Neural cell (in vitro differentiated cells): Measurements from ENCODE around the gene FGGY. TPM values are rescaled to one million over a fixed set of nuclear protein-coding genes. Genes with fewer than 3 reads are reported as not detected.

Experiments used
- H2AFZ ChIP-seq: fragments of 200-600, 300-800 bp; sonication (generic), shearing (Covaris generic); 2 replicates; pipeline ENCODE4 v1.6.0; 2014; ENCODE audit warnings: low read depth, mild to moderate bottlenecking, antibody characterized with exemption, low read length, moderate library complexity
- H3F3A ChIP-seq: fragments of 200-600 bp; shearing (Covaris generic); 2 replicates; pipeline ENCODE4 v1.6.1; 2016; ENCODE audit warnings: mild to moderate bottlenecking, moderate library complexity, mixed read lengths, antibody characterized with exemption, low read length; ENCODE audit not compliant: insufficient read depth, poor library complexity, severe bottlenecking
- H3K27ac ChIP-seq: fragments of 200-600, 300-800 bp; sonication (generic), shearing (Covaris generic); 2 replicates; pipeline ENCODE4 v1.5.1; 2014; ENCODE audit warnings: mild to moderate bottlenecking, low read length, moderate library complexity
- H3K27me3 ChIP-seq: fragments of 300-800, 200-600 bp; sonication (generic), shearing (Covaris generic); 2 replicates; pipeline ENCODE4 v1.6.0; 2014; ENCODE audit warnings: mild to moderate bottlenecking, low read depth, low read length, moderate library complexity; ENCODE audit not compliant: insufficient read depth
- H3K36me3 ChIP-seq: fragments of 300-800, 200-600 bp; sonication (generic), shearing (Covaris generic); 2 replicates; pipeline ENCODE4 v1.5.1; 2014; ENCODE audit warnings: mild to moderate bottlenecking, antibody characterized with exemption, low read length, moderate library complexity; ENCODE audit not compliant: insufficient read depth
- H3K4me2 ChIP-seq: fragments of 300-800, 200-600 bp; sonication (generic), shearing (Covaris generic); 2 replicates; pipeline ENCODE4 v1.6.0; 2014; ENCODE audit warnings: mild to moderate bottlenecking, low read length
- H3K4me3 ChIP-seq: fragments of 300-800, 200-600 bp; sonication (generic), shearing (Covaris generic); 2 replicates; pipeline ENCODE4 v1.5.1; 2014; ENCODE audit warnings: mild to moderate bottlenecking, low read length, moderate library complexity
- H3K79me2 ChIP-seq: fragments of 200-600 bp; shearing (Covaris generic); replicated peaks from 2 replicates; pipeline ENCODE4 v1.6.0; 2014; ENCODE audit warnings: mild to moderate bottlenecking, low read length, moderate library complexity; ENCODE audit not compliant: insufficient read depth
- H3K9ac ChIP-seq: fragments of 300-800, 200-600 bp; sonication (generic), shearing (Covaris generic); 2 replicates; pipeline ENCODE4 v1.6.1; 2016; ENCODE audit warnings: mild to moderate bottlenecking, low read length, mixed read lengths
- H3K9me2 ChIP-seq: fragments of 200-600 bp; shearing (Covaris generic); 2 replicates; pipeline ENCODE4 v1.6.1; 2016; ENCODE audit warnings: mild to moderate bottlenecking, low read length, mixed read lengths; ENCODE audit not compliant: insufficient read depth
- H3K9me3 ChIP-seq: fragments of 200-600, 300-800 bp; sonication (generic), shearing (Covaris generic); 2 replicates; pipeline ENCODE4 v1.6.1; 2016; ENCODE audit warnings: mild to moderate bottlenecking, mixed run types, low read length, moderate library complexity, mixed read lengths
- H4K20me1 ChIP-seq: fragments of 200-600 bp; shearing (Covaris generic); 2 replicates; pipeline ENCODE4 v1.6.1; 2016; ENCODE audit warnings: mild to moderate bottlenecking, mixed run types; ENCODE audit not compliant: insufficient read depth
- CTCF ChIP-seq: fragments of 450-650 bp; IDR thresholded peaks from 2 replicates; pipeline ENCODE4 v1.5.1; 2014; ENCODE audit warnings: antibody characterized with exemption, mild to moderate bottlenecking, moderate library complexity; ENCODE audit not compliant: poor library complexity, severe bottlenecking
- EP300 ChIP-seq: fragments of 450-650 bp; conservative IDR thresholded peaks from 2 replicates; pipeline ENCODE4 v1.6.1; 2014; ENCODE audit warnings: antibody characterized with exemption, mild to moderate bottlenecking, moderate library complexity; ENCODE audit not compliant: poor library complexity, severe bottlenecking
- EZH2 ChIP-seq: fragments of 200-600, 300-800 bp; shearing (Covaris generic), sonication (generic); IDR thresholded peaks from 2 replicates; pipeline ENCODE4 v1.6.1; 2014; ENCODE audit warnings: antibody characterized with exemption, low read length, borderline replicate concordance, mild to moderate bottlenecking; ENCODE audit not compliant: insufficient read depth, poor library complexity, severe bottlenecking
- MXI1 ChIP-seq: fragments of 450-650 bp; conservative IDR thresholded peaks from 2 replicates; pipeline ENCODE4 v1.6.1; 2014; ENCODE audit warnings: antibody characterized with exemption, mild to moderate bottlenecking; ENCODE audit not compliant: poor library complexity, severe bottlenecking
- POLR2AphosphoS5 ChIP-seq: IDR thresholded peaks from 2 replicates; pipeline ENCODE4 v1.6.1; 2012
- RAD21 ChIP-seq: fragments of 450-650 bp; conservative IDR thresholded peaks from 2 replicates; pipeline ENCODE4 v1.6.1; 2014; ENCODE audit warnings: antibody characterized with exemption, mild to moderate bottlenecking, moderate library complexity
- REST ChIP-seq: IDR thresholded peaks from 2 replicates; pipeline ENCODE4 v1.6.1; 2012; ENCODE audit warnings: borderline replicate concordance
- SMC3 ChIP-seq: fragments of 450-650 bp; conservative IDR thresholded peaks from 2 replicates; pipeline ENCODE4 v1.6.1; 2014; ENCODE audit warnings: antibody characterized with exemption, mild to moderate bottlenecking, moderate library complexity; ENCODE audit not compliant: poor library complexity
- polyA plus RNA-seq: library from polyadenylated mRNA; depleted of rRNA; stranded (reverse); fragments of >200 nt; gene quantifications from 2 replicates; pipeline ENCODE4 v1.2.3, GENCODE V29; 2014

The FGGY gene
- polyA plus RNA-seq, 1 donor from 2014 or later = 7.4 TPM

- no peaks in the 10 kb centered on the region for H3K9me3 ChIP-seq
Measured at GRCh38 chr1:59604191-59604590, 307.3 kb downstream of the FGGY start.

GRCh38 chr1:59605184-59605583, 308.3 kb downstream of the FGGY start:
- no peak overlapping the region for H3K4me2 ChIP-seq
- no peaks in the 10 kb centered on the region for H3F3A ChIP-seq
- H2AFZ ChIP-seq = no peak overlapping the region
- TF ChIP-seq EZH2 (no peak), CTCF (no peak), REST (no peak), SMC3 (no peak), POLR2AphosphoS5 (no peak), MXI1 (no peak), EP300 (no peak)

More at GRCh38 chr1:59604191-59604590, 307.3 kb downstream of the FGGY start:
- Histone ChIP-seq H3K27ac (no peak overlapping the region), H4K20me1 (no peaks in the 10 kb centered on the region), H3K9ac (no peak overlapping the region), H3K9me2 (no peaks in the 10 kb centered on the region), H3F3A (no peaks in the 10 kb centered on the region), H3K4me2 (no peak overlapping the region), H3K79me2 (no peaks in the 10 kb centered on the region), H3K27me3 (no peaks in the 10 kb centered on the region), H3K36me3 (no peaks in the 10 kb centered on the region), H2AFZ (no peak overlapping the region), H3K4me3 (no peak overlapping the region)
- TF ChIP-seq POLR2AphosphoS5 (no peak), EZH2 (no peak), MXI1 (no peak), RAD21 (no peak), CTCF (no peak), REST (no peak), EP300 (no peak)

More at GRCh38 chr1:59605184-59605583, 308.3 kb downstream of the FGGY start:
- H3K4me3 ChIP-seq = no peak overlapping the region
- H3K36me3 ChIP-seq = no peaks in the 10 kb centered on the region
- H3K9me2 ChIP-seq = no peaks in the 10 kb centered on the region
- no peak overlapping the region for H3K27ac ChIP-seq
- H3K79me2 ChIP-seq = no peaks in the 10 kb centered on the region
- no peaks in the 10 kb centered on the region for H3K27me3 ChIP-seq
- H4K20me1 ChIP-seq = no peaks in the 10 kb centered on the region
- no peaks in the 10 kb centered on the region for H3K9me3 ChIP-seq
- no peak overlapping the region for H3K9ac ChIP-seq
